ENCODE results near the gene MMD. TPM values are rescaled to one million over a fixed set of nuclear protein-coding genes. Genes with fewer than 3 reads are reported as not detected.

The MMD gene
- total and polyA plus RNA-seq, 9 of the 15 experiments (the other 6 are each of a cell fraction or from before 2014, with no cell fraction given) = 3.1 to 18.9 (median 10.7) TPM

DNA sequence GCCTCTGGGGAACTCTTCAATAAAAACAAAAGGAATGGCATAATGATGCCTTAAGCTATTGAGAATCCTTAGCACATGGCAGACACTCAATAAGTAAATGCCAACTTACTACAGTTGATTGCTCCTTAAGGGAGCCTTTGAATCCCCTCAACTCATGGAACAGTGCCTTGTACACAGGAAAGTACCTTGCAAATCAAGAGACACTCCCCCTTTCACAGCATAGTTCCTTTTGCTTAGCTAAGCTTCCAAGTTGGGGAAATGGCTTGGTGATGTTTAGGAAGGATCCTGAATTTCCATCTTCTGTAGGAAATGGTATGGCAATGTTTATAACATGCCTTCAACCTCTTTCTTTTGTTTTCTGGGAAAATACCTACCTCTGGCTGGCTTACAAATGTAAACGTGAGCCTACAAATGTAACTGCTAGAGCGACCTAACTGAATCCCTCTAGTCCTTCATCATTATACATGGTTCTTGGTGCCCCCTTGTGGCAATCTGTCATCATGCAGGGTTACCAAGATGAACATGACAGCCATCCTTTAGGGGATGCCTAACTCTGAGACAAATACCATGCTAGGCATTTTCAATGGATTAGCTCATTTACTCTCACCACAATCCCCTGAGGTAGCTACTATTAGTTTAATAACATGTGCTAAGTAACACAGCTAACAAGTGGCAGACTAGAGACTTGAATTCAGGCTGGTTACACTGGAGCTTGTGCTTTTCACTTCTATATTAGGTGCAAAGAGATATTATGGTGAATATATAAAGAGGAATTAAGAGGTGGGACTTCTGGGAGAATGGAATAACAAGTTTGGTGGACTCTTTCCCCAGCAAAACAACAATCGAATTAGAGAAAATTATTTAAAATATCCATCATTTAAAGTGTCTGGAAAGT is 65.0 kb downstream of the MMD start (continued):
- TF ChIP-seq, protein P1, sequence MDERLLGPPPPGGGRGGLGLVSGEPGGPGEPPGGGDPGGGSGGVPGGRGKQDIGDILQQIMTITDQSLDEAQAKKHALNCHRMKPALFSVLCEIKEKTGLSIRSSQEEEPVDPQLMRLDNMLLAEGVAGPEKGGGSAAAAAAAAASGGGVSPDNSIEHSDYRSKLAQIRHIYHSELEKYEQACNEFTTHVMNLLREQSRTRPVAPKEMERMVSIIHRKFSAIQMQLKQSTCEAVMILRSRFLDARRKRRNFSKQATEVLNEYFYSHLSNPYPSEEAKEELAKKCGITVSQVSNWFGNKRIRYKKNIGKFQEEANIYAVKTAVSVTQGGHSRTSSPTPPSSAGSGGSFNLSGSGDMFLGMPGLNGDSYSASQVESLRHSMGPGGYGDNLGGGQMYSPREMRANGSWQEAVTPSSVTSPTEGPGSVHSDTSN (CRISPR knock-in tag; IDR thresholded peaks at IDR 0.05; ENCODE audit: low read depth) = no peak
- TF ChIP-seq, protein P1 (tag; conservative IDR thresholded peaks at IDR 0.05; ENCODE audit: low read depth) = 0 out of 2 replicates have a peak, but pooled peaks have one; percentile 22
- no peak for TF ChIP-seq PHTF2 (CRISPR knock-in tag; IDR thresholded peaks at IDR 0.05)
- no peak for TF ChIP-seq STAG1 (CRISPR knock-in tag; IDR thresholded peaks at IDR 0.05; ENCODE audit: borderline replicate concordance)
- TF ChIP-seq RUNX1 (IDR thresholded peaks at IDR 0.05; ENCODE audit: low read depth) = no peak
- TF ChIP-seq CBX1 (IDR thresholded peaks at IDR 0.05; ENCODE audit: low read depth) = no peak
- TF ChIP-seq COPS2 (conservative IDR thresholded peaks at IDR 0.05) = no peak
- TF ChIP-seq HDAC8 (tag; IDR thresholded peaks at IDR 0.05) = no peak
- TF ChIP-seq BCOR (IDR thresholded peaks at IDR 0.05) = no peak
- TF ChIP-seq, protein P2, sequence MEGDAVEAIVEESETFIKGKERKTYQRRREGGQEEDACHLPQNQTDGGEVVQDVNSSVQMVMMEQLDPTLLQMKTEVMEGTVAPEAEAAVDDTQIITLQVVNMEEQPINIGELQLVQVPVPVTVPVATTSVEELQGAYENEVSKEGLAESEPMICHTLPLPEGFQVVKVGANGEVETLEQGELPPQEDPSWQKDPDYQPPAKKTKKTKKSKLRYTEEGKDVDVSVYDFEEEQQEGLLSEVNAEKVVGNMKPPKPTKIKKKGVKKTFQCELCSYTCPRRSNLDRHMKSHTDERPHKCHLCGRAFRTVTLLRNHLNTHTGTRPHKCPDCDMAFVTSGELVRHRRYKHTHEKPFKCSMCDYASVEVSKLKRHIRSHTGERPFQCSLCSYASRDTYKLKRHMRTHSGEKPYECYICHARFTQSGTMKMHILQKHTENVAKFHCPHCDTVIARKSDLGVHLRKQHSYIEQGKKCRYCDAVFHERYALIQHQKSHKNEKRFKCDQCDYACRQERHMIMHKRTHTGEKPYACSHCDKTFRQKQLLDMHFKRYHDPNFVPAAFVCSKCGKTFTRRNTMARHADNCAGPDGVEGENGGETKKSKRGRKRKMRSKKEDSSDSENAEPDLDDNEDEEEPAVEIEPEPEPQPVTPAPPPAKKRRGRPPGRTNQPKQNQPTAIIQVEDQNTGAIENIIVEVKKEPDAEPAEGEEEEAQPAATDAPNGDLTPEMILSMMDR (IDR thresholded peaks at IDR 0.05 in 2 of 3, conservative IDR thresholded peaks at IDR 0.05 in 1 of 3; ENCODE audit: insufficient read depth in 2 of 3, low read depth in 1 of 3, low read length in 3 of 3) = peak; percentile 75 to 89 (median 81)
- TF ChIP-seq, protein P3, sequence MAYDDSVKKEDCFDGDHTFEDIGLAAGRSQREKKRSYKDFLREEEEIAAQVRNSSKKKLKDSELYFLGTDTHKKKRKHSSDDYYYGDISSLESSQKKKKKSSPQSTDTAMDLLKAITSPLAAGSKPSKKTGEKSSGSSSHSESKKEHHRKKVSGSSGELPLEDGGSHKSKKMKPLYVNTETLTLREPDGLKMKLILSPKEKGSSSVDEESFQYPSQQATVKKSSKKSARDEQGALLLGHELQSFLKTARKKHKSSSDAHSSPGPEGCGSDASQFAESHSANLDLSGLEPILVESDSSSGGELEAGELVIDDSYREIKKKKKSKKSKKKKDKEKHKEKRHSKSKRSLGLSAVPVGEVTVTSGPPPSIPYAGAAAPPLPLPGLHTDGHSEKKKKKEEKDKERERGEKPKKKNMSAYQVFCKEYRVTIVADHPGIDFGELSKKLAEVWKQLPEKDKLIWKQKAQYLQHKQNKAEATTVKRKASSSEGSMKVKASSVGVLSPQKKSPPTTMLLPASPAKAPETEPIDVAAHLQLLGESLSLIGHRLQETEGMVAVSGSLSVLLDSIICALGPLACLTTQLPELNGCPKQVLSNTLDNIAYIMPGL (CRISPR knock-in tag; IDR thresholded peaks at IDR 0.05) = no peak
- TF ChIP-seq CREBBP (IDR thresholded peaks at IDR 0.05; ENCODE audit: low read depth, low read length) = no peak

Data from K562 (cell line).